Gastroesophageal sphincter (tissue), 4 donors: ENCODE measurements around the gene UPF3A. TPM values are rescaled to one million over a fixed set of nuclear protein-coding genes. Genes with fewer than 3 reads are reported as not detected.
"Not testable (repeated sequence)": the region's sequence is repeated elsewhere in the genome, so short reads cannot be mapped to it uniquely, and the experiment has no call there.

Experiments used
- ATAC-seq: fragments of 150-250 bp; one replicate; pipeline ENCODE4 v1.9.1; 2016; ENCODE audit warnings: mild to moderate bottlenecking, moderate library complexity
- H3K27ac ChIP-seq, 4 donors: fragments of 200-600 bp; sonication (generic) in 3 of 4; 1 replicate in 3 of 4; 2 replicates in 1 of 4; pipeline ENCODE4 v1.5.1; 2016 to 2019
- H3K27me3 ChIP-seq: fragments of 200-600 bp; sonication (generic); one replicate; pipeline ENCODE4 v1.5.1; 2019
- H3K36me3 ChIP-seq, 2 donors: fragments of 200-600 bp; sonication (generic); one replicate each; pipeline ENCODE4 v1.5.1; 2019; ENCODE audit warnings: control low read depth in 1 of 2
- H3K4me1 ChIP-seq, 3 donors: fragments of 200-600 bp; sonication (generic); 1 replicate in 2 of 3; 2 replicates in 1 of 3; pipeline ENCODE4 v1.5.1; 2016 to 2019; ENCODE audit warnings: control low read depth in 2 of 3
- H3K4me3 ChIP-seq, 2 donors: fragments of 200-600 bp; sonication (generic); one replicate each; pipeline ENCODE4 v1.5.1; 2019; ENCODE audit warnings: mild to moderate bottlenecking in 1 of 2, moderate library complexity in 1 of 2
- H3K9me3 ChIP-seq, 3 donors: fragments of 200-600 bp; sonication (generic); one replicate each; pipeline ENCODE4 v1.5.1; 2017 to 2019; ENCODE audit warnings: control low read depth in 2 of 3
- EP300 ChIP-seq: sonication (generic); formaldehyde crosslinking; IDR thresholded peaks from one replicate; pipeline ENCODE4 v1.6.1; 2017; ENCODE audit warnings: antibody characterized with exemption, mild to moderate bottlenecking
- POLR2A ChIP-seq, 2 donors: fragments of 450-650 bp; IDR thresholded peaks; one replicate each; pipeline ENCODE4 v1.6.1; 2017; ENCODE audit warnings: antibody characterized with exemption in 2 of 2, mild to moderate bottlenecking in 2 of 2, moderate library complexity in 1 of 2
- POLR2AphosphoS5 ChIP-seq: sonication (generic); formaldehyde crosslinking; IDR thresholded peaks from one replicate; pipeline ENCODE4 v1.6.1; 2017; ENCODE audit warnings: antibody characterized with exemption
- WGBS, 2 donors: methylation state at CpG; one replicate each; pipeline ENCODE4 v1.1.5; 2018; ENCODE audit warnings: low coverage in 1 of 2; 5-methylcytosine and 5-hydroxymethylcytosine counted together
- total RNA-seq, 4 donors: library from RNA; depleted of rRNA; stranded (reverse); fragments of >200 nt; gene quantifications; one replicate each; pipeline ENCODE4 v1.1.0, GENCODE V29; 2016
- TF ChIP-seq, protein P1 (sequence below), 4 experiments: fragments of 200-600 bp in 2 of 4; fragments of 450-650 bp in 2 of 4; sonication (generic) in 1 of 4; IDR thresholded peaks; one replicate each; pipeline ENCODE4 v1.5.1; 2017 to 2019; ENCODE audit warnings: antibody characterized with exemption in 4 of 4, mild to moderate bottlenecking in 2 of 4, moderate library complexity in 2 of 4

UPF3A gene
- total RNA-seq, 4 donors from 2014 or later, result 31.0 to 40.0 (median 37.9) TPM

DNA sequence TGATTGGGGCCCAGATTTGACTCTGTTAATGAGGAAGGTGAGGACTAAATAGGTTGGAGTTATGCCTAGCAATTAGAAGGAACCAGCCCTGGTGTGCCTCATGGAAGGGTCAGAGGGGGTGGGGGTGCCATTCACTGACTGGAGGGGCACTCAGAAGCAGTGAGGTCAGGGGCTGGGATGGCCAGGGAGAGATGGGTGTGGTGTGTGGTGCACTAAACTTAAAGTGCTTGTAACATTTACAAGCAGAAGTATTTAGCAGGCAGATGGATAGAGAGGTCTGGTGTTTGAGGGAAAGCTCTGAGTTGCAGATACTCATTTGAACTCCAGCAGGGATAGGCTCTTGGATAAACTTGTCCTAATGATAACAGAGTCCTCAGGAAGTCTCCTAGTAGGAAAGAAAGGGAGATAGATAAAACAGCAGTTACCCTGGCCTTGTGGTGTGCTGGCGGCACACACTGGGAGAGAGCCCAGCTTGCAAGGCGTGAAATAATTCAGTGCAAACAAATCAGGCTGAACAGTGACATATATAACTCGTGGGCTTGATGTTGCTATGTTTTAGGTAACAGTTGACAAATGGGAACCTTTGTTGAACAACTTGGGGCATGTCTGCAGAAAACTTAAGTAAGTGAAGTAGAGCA lies 20.0 kb upstream of the UPF3A start:
- Histone ChIP-seq H3K9me3 (no peaks in the 10 kb centered on the region), H3K4me1 (no peaks in the 10 kb centered on the region), H3K4me3 (no peak overlapping the region), H3K27ac (no peak overlapping the region), H3K27me3 (no peaks in the 10 kb centered on the region), H3K36me3 (peaks cover 8 to 100% of the 10 kb centered on the region in 2 donors)
- 62 to 73% methylated on average over 3 of the region's 3 CpGs for WGBS, 2 donors
- no peak for TF ChIP-seq EP300
- TF ChIP-seq POLR2A (IDR thresholded peaks at IDR 0.05), result no peak
- TF ChIP-seq POLR2AphosphoS5, result no peak
- TF ChIP-seq, protein P1, sequence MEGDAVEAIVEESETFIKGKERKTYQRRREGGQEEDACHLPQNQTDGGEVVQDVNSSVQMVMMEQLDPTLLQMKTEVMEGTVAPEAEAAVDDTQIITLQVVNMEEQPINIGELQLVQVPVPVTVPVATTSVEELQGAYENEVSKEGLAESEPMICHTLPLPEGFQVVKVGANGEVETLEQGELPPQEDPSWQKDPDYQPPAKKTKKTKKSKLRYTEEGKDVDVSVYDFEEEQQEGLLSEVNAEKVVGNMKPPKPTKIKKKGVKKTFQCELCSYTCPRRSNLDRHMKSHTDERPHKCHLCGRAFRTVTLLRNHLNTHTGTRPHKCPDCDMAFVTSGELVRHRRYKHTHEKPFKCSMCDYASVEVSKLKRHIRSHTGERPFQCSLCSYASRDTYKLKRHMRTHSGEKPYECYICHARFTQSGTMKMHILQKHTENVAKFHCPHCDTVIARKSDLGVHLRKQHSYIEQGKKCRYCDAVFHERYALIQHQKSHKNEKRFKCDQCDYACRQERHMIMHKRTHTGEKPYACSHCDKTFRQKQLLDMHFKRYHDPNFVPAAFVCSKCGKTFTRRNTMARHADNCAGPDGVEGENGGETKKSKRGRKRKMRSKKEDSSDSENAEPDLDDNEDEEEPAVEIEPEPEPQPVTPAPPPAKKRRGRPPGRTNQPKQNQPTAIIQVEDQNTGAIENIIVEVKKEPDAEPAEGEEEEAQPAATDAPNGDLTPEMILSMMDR (IDR thresholded peaks at IDR 0.05), result no peak
- ATAC-seq, result no peak

DNA sequence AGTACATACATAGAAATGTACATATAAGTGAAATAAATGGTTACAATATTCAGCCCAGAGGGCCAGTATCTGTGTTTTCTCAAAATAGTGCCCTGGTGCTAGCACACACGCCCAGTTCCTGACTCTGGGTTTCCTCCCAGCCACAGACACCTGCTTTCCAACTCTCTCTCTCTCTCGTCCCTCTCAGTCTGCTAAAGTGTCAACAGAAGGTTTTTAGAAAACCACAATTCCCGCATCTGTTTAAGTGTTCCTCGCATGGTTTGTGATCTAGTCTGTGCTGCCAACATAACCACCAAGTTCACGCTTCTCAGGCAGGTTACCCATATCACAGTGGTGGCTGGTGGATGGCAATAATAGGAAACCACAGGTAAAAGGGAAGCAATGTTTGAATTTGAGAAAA lies 17.8 kb upstream of the UPF3A start:
- TF ChIP-seq, protein P1 (IDR thresholded peaks at IDR 0.05), result no peak
- TF ChIP-seq EP300, result no peak
- TF ChIP-seq POLR2A (IDR thresholded peaks at IDR 0.05), result no peak
- TF ChIP-seq POLR2AphosphoS5, result no peak
- H3K36me3 ChIP-seq, result peaks cover 7 to 100% of the 10 kb centered on the region in 2 donors
- WGBS, 2 donors, result 76 to 82% methylated on average over 2 to 5 of the region's 5 CpGs
- no peak overlapping the region for H3K27ac ChIP-seq
- no peaks in the 10 kb centered on the region for H3K9me3 ChIP-seq
- H3K27me3 ChIP-seq, result no peaks in the 10 kb centered on the region
- no peaks in the 10 kb centered on the region for H3K4me1 ChIP-seq
- ATAC-seq, result no peak
- no peak overlapping the region for H3K4me3 ChIP-seq

DNA sequence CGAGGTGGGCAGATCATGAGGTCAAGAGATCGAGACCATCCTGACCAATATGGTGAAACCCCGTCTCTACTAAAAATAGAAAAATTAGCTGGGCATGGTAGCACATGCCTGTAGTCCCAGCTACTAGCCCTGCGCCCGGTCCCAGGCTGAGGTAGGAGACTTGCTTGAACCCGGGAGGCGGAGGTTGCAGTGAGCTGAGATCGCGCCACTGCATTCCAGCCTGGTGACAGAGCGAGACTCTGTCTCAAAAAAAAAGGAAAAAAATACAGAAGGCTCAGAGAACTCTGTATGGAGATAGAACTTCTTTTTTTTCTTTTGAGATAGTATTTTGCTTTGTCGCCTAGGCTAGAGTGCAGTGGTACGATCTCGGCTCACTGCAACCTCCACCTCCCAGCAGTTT lies 17.1 kb upstream of the UPF3A start:
- H3K4me3 ChIP-seq, H3K27me3 ChIP-seq, H3K27ac ChIP-seq, H3K4me1 ChIP-seq, H3K9me3 ChIP-seq, ATAC-seq: not testable (repeated sequence)
- H3K36me3 ChIP-seq, result peaks cover 7 to 100% of the 10 kb centered on the region in 2 donors
- WGBS, 2 donors, result 97 to 100% methylated on average over 6 to 7 of the region's 13 CpGs

DNA sequence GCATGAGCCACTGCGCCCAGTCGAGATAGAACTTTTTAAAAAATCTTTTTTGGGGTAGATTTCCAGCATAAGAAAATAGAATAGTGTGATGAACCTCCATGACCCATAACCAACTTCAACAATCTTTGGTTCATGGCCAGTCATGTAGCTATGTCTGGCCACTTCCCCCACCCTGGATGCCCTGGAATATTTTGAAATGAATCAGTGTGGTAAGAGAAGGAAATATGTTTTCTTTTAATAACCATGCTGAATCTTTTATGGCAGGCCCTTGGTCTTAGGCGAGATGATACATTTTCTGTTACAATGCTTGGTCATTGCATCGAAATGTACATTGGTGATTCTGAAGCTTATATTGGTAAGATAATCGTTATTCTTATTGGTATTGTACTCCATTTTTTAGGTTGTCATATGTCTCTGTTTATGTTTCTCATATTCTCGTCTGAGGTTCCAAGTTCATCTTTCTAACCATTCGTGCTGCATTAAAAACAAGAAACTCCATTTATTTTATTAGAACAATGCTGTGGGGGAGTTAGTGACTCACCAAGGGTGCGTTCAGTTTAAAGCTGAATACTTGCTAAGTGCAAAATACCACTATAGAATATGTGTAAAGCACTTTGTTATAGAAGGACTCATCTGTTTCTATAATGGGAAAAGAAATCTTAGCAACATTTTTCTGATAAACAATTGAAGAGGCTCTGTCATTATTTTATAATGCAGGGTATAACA lies 16.4 kb upstream of the UPF3A start:
- no peaks in the 10 kb centered on the region for H3K9me3 ChIP-seq
- 77 to 89% methylated on average over 6 of the region's 8 CpGs for WGBS, 2 donors
- no peak for ATAC-seq

DNA sequence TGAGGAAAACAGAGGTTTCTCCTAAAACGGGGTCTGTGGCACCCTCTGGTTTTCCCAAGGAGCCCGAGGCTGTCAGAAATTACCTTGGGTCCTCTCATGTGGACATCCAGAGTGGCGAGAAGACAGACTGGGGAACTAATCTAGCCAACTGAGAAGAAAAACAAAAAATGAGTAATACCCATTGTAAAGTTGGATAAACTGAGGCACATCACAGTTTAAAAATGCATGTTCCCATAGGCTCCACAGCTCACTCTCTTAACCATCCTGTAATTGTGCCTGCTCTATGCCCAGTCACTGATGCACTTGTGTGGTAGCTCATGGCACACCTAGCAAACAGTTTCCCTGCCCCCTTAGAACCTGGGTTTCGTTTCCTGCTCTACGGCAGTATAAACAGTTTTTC lies 15.2 kb upstream of the UPF3A start:
- H3K27ac ChIP-seq, result no peak overlapping the region
- no peaks in the 10 kb centered on the region for H3K9me3 ChIP-seq
- no peaks in the 10 kb centered on the region for H3K27me3 ChIP-seq
- TF ChIP-seq POLR2AphosphoS5, result no peak
- TF ChIP-seq EP300, result no peak
- TF ChIP-seq POLR2A (IDR thresholded peaks at IDR 0.05), result no peak
- TF ChIP-seq, protein P1 (IDR thresholded peaks at IDR 0.05), result no peak
- no peaks in the 10 kb centered on the region for H3K4me1 ChIP-seq
- no peak for ATAC-seq
- WGBS, 2 donors, result 91 to 93% methylated on average over 3 to 5 of the region's 5 CpGs
- H3K36me3 ChIP-seq, result peaks cover 4 to 100% of the 10 kb centered on the region in 2 donors
- H3K4me3 ChIP-seq, result no peak overlapping the region

More for the DNA sequence above, 16.4 kb upstream of the UPF3A start:
- TF ChIP-seq EP300, result no peak
- TF ChIP-seq, protein P1 (IDR thresholded peaks at IDR 0.05), result no peak
- TF ChIP-seq POLR2A (IDR thresholded peaks at IDR 0.05), result no peak
- TF ChIP-seq POLR2AphosphoS5, result no peak
- Histone ChIP-seq H3K4me1 (no peaks in the 10 kb centered on the region), H3K27ac (no peak overlapping the region), H3K27me3 (no peaks in the 10 kb centered on the region), H3K36me3 (peaks cover 4 to 100% of the 10 kb centered on the region in 2 donors), H3K4me3 (no peak overlapping the region)
